Measurements from ENCODE around the gene EPHB4.
"Not testable (repeated sequence)": the region's sequence is repeated elsewhere in the genome, so short reads cannot be mapped to it uniquely, and the experiment has no call there.

GRCh38 chr7:100762841-100763240 lies 64.5 kb downstream of the EPHB4 start:
- TF ChIP-seq CTCF (IDR thresholded peaks at IDR 0.05); ZFX (IDR thresholded peaks at IDR 0.05; ENCODE audit: borderline replicate concordance): not testable (repeated sequence)
